Measurements from ENCODE around the gene RGS14. TPM values are rescaled to one million over a fixed set of nuclear protein-coding genes. Genes with fewer than 3 reads are reported as not detected.

The RGS14 gene
- total and polyA plus RNA-seq, 2 experiments from 2014 or later, result 23.5 to 37.9 TPM

DNA sequence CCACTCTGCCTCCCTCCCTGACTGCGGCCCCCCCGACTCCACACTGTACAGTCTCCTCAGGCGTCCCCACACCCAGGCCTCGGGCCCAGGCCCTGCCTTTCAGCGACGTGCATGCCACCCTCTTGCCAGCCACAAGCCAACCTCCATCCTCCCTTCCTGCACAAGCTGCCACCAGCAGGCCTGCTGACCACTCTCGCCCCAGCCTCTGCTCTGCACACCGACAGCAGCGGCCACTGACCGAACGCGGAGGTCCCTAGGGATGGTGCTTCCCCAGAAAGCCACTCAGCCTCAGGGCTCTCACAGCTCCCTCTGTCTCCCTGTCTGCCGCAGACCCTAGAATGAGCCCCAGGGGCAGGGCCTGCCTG lies 24.8 kb upstream of the RGS14 start (continued):
- TF ChIP-seq, protein P1, sequence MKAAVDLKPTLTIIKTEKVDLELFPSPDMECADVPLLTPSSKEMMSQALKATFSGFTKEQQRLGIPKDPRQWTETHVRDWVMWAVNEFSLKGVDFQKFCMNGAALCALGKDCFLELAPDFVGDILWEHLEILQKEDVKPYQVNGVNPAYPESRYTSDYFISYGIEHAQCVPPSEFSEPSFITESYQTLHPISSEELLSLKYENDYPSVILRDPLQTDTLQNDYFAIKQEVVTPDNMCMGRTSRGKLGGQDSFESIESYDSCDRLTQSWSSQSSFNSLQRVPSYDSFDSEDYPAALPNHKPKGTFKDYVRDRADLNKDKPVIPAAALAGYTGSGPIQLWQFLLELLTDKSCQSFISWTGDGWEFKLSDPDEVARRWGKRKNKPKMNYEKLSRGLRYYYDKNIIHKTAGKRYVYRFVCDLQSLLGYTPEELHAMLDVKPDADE (IDR thresholded peaks at IDR 0.05), result no peak
- no peak for TF ChIP-seq ZNF114 (CRISPR knock-in tag; IDR thresholded peaks at IDR 0.05)
- no peak for TF ChIP-seq NANOG (IDR thresholded peaks at IDR 0.05; ENCODE audit: borderline replicate concordance)
- no peak for TF ChIP-seq EZH2 (IDR thresholded peaks at IDR 0.05; ENCODE audit: low read depth, unreplicated experiment)
- TF ChIP-seq JUNB (IDR thresholded peaks at IDR 0.05; ENCODE audit: unreplicated experiment), result no peak
- TF ChIP-seq CREB1 (CRISPR knock-in tag; IDR thresholded peaks at IDR 0.05; ENCODE audit: low read depth), result no peak
- TF ChIP-seq, protein P2, sequence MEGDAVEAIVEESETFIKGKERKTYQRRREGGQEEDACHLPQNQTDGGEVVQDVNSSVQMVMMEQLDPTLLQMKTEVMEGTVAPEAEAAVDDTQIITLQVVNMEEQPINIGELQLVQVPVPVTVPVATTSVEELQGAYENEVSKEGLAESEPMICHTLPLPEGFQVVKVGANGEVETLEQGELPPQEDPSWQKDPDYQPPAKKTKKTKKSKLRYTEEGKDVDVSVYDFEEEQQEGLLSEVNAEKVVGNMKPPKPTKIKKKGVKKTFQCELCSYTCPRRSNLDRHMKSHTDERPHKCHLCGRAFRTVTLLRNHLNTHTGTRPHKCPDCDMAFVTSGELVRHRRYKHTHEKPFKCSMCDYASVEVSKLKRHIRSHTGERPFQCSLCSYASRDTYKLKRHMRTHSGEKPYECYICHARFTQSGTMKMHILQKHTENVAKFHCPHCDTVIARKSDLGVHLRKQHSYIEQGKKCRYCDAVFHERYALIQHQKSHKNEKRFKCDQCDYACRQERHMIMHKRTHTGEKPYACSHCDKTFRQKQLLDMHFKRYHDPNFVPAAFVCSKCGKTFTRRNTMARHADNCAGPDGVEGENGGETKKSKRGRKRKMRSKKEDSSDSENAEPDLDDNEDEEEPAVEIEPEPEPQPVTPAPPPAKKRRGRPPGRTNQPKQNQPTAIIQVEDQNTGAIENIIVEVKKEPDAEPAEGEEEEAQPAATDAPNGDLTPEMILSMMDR (conservative IDR thresholded peaks at IDR 0.05; ENCODE audit: low read depth in 2 of 2), result no peak
- no peak for TF ChIP-seq EZH2phosphoT487 (IDR thresholded peaks at IDR 0.05; ENCODE audit: unreplicated experiment)
- TF ChIP-seq, protein P3, sequence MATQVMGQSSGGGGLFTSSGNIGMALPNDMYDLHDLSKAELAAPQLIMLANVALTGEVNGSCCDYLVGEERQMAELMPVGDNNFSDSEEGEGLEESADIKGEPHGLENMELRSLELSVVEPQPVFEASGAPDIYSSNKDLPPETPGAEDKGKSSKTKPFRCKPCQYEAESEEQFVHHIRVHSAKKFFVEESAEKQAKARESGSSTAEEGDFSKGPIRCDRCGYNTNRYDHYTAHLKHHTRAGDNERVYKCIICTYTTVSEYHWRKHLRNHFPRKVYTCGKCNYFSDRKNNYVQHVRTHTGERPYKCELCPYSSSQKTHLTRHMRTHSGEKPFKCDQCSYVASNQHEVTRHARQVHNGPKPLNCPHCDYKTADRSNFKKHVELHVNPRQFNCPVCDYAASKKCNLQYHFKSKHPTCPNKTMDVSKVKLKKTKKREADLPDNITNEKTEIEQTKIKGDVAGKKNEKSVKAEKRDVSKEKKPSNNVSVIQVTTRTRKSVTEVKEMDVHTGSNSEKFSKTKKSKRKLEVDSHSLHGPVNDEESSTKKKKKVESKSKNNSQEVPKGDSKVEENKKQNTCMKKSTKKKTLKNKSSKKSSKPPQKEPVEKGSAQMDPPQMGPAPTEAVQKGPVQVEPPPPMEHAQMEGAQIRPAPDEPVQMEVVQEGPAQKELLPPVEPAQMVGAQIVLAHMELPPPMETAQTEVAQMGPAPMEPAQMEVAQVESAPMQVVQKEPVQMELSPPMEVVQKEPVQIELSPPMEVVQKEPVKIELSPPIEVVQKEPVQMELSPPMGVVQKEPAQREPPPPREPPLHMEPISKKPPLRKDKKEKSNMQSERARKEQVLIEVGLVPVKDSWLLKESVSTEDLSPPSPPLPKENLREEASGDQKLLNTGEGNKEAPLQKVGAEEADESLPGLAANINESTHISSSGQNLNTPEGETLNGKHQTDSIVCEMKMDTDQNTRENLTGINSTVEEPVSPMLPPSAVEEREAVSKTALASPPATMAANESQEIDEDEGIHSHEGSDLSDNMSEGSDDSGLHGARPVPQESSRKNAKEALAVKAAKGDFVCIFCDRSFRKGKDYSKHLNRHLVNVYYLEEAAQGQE (IDR thresholded peaks at IDR 0.05; ENCODE audit: unreplicated experiment), result no peak
- TF ChIP-seq ZNF331 (CRISPR knock-in tag; IDR thresholded peaks at IDR 0.05; ENCODE audit: low read depth), result no peak

DNA sequence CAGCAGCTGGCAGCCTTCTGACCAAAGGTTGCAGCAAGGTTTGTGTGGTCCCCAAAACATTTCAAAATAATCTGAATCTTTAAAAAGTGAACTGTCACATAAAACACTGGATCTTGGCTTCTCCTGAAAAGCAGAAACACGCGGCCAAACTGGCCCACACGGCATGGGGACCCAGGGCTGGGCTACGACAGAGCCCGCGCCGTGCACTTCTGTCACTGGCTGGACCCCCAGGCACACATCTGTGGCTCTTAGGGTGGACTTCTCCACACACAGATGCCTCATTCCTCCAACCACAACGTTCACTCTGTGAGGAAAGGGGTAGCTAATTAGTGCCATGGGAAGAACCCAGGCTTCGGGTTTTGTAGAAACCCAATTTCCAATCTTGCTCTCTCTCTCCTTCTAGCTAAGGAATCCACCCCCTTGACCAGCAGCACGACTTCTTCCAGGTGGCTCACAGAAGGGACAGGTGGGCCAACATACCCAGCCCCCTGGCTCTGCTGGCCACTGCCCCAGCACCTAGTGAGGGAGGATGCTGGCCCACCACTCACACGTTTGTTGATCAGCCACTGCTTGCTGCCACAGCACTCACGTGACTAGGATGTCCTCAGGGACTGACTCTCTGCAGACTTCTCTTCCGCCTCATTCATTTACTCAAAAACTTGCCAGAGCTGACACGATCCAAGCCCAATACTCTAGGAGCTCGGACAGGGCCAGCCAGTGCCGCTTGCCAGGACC lies 24.1 kb upstream of the RGS14 start:
- no peaks in the 10 kb centered on the region for H3K4me1 ChIP-seq (ENCODE audit: insufficient read depth)
- DNase-seq (ENCODE audit: low spot score), result no peak
- no peak overlapping the region for H2AFZ ChIP-seq
- no peak overlapping the region for H3K4me3 ChIP-seq
- Mint-ChIP-seq H3K4me1 (peaks cover 14% of the 10 kb centered on the region), H3K9me3 (no peaks in the 10 kb centered on the region), H3K36me3 (ENCODE audit: low read depth) (peaks cover 56% of the 10 kb centered on the region), H3K4me3 (no peak overlapping the region), H3K27me3 (ENCODE audit: insufficient read depth, low read depth, poor library complexity) (peaks cover 10% of the 10 kb centered on the region), H3K27ac (no peak overlapping the region)
- H3K27ac ChIP-seq (ENCODE audit: low read depth), result no peak overlapping the region
- H3K36me3 ChIP-seq (ENCODE audit: insufficient read depth), result peaks cover 5% of the 10 kb centered on the region; the same call in 1 of the 2 replicates
- peaks cover 3% of the 10 kb centered on the region; the same call in 1 of the 2 replicates for H4K20me1 ChIP-seq (replicated peaks; ENCODE audit: insufficient read depth)
- no peak for ATAC-seq
- H3K79me2 ChIP-seq (replicated peaks; ENCODE audit: insufficient read depth), result no peaks in the 10 kb centered on the region
- H3K4me2 ChIP-seq, result no peak overlapping the region
- no peaks in the 10 kb centered on the region for H3K9me2 ChIP-seq (ENCODE audit: insufficient read depth)
- no peaks in the 10 kb centered on the region for H3F3A ChIP-seq (replicated peaks; ENCODE audit: low read depth)
- no peaks in the 10 kb centered on the region for H3K27me3 ChIP-seq (ENCODE audit: insufficient read depth)
- no peak for TF ChIP-seq ZNF114 (CRISPR knock-in tag; IDR thresholded peaks at IDR 0.05)
- no peak for TF ChIP-seq ZNF331 (CRISPR knock-in tag; IDR thresholded peaks at IDR 0.05; ENCODE audit: low read depth)
- TF ChIP-seq, protein P4, sequence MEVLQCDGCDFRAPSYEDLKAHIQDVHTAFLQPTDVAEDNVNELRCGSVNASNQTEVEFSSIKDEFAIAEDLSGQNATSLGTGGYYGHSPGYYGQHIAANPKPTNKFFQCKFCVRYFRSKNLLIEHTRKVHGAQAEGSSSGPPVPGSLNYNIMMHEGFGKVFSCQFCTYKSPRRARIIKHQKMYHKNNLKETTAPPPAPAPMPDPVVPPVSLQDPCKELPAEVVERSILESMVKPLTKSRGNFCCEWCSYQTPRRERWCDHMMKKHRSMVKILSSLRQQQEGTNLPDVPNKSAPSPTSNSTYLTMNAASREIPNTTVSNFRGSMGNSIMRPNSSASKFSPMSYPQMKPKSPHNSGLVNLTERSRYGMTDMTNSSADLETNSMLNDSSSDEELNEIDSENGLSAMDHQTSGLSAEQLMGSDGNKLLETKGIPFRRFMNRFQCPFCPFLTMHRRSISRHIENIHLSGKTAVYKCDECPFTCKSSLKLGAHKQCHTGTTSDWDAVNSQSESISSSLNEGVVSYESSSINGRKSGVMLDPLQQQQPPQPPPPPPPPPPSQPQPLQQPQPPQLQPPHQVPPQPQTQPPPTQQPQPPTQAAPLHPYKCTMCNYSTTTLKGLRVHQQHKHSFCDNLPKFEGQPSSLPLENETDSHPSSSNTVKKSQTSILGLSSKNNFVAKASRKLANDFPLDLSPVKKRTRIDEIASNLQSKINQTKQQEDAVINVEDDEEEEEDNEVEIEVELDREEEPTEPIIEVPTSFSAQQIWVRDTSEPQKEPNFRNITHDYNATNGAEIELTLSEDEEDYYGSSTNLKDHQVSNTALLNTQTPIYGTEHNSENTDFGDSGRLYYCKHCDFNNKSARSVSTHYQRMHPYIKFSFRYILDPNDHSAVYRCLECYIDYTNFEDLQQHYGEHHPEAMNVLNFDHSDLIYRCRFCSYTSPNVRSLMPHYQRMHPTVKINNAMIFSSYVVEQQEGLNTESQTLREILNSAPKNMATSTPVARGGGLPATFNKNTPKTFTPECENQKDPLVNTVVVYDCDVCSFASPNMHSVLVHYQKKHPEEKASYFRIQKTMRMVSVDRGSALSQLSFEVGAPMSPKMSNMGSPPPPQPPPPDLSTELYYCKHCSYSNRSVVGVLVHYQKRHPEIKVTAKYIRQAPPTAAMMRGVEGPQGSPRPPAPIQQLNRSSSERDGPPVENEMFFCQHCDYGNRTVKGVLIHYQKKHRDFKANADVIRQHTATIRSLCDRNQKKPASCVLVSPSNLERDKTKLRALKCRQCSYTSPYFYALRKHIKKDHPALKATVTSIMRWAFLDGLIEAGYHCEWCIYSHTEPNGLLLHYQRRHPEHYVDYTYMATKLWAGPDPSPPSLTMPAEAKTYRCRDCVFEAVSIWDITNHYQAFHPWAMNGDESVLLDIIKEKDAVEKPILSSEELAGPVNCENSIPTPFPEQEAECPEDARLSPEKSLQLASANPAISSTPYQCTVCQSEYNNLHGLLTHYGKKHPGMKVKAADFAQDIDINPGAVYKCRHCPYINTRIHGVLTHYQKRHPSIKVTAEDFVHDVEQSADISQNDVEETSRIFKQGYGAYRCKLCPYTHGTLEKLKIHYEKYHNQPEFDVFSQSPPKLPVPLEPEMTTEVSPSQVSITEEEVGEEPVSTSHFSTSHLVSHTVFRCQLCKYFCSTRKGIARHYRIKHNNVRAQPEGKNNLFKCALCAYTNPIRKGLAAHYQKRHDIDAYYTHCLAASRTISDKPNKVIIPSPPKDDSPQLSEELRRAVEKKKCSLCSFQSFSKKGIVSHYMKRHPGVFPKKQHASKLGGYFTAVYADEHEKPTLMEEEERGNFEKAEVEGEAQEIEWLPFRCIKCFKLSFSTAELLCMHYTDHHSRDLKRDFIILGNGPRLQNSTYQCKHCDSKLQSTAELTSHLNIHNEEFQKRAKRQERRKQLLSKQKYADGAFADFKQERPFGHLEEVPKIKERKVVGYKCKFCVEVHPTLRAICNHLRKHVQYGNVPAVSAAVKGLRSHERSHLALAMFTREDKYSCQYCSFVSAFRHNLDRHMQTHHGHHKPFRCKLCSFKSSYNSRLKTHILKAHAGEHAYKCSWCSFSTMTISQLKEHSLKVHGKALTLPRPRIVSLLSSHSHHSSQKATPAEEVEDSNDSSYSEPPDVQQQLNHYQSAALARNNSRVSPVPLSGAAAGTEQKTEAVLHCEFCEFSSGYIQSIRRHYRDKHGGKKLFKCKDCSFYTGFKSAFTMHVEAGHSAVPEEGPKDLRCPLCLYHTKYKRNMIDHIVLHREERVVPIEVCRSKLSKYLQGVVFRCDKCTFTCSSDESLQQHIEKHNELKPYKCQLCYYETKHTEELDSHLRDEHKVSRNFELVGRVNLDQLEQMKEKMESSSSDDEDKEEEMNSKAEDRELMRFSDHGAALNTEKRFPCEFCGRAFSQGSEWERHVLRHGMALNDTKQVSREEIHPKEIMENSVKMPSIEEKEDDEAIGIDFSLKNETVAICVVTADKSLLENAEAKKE (CRISPR knock-in tag; IDR thresholded peaks at IDR 0.05), result no peak
- no peak for TF ChIP-seq CREB1 (CRISPR knock-in tag; IDR thresholded peaks at IDR 0.05; ENCODE audit: low read depth)

All from GM23338 (cell line).